HG03521 (cell line): ENCODE results near the gene ASPSCR1.
A peak's percentile ranks its signal among the peaks of the same experiment; 100 is the strongest.

ENCODE experiments used
- ATAC-seq: cut with Tn5 transposase; IDR thresholded peaks from one replicate; pipeline ENCODE4 v1.9.1; 2021; ENCODE audit warnings: mild to moderate bottlenecking, moderate library complexity; ENCODE audit not compliant: unreplicated experiment

The ASPSCR1 gene

GRCh38 chr17:82051776-82052637 is 74.6 kb downstream of the ASPSCR1 start, which contains the start of the genes GPS1 and RFNG:
Gene GPS1 (plus strand): TSS chr17:82051898. CDS start chr17:82051932, 34 bp downstream.
Gene RFNG (minus strand): TSS chr17:82051811. CDS start chr17:82051766, 45 bp downstream.
- peak; percentile 65 for ATAC-seq

DNA sequence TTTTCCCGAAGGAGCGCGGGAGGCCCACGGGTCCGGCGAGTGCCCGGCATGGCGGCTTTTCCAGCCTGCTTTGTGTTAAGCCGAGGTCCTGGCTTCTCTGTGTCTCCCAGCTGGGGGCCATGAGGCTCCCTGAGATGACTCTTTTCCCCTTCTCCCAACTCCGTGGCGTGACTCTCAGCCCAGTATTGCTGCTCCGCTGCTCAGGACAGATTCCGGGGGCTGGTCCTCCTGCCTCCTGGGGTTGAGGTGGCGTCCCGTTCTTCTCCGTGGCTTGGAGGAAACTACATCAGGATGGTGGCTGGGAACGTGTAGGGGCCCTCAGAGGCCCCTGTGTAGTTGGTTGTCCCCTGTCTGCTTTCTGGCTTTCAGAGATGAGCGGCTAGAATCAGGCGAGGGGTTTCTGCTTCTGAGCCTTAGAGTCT is 75.2 kb downstream of the ASPSCR1 start:
- ATAC-seq, result no peak

GRCh38 chr17:82053130-82053529 is 75.7 kb downstream of the ASPSCR1 start:
- no peak for ATAC-seq

DNA sequence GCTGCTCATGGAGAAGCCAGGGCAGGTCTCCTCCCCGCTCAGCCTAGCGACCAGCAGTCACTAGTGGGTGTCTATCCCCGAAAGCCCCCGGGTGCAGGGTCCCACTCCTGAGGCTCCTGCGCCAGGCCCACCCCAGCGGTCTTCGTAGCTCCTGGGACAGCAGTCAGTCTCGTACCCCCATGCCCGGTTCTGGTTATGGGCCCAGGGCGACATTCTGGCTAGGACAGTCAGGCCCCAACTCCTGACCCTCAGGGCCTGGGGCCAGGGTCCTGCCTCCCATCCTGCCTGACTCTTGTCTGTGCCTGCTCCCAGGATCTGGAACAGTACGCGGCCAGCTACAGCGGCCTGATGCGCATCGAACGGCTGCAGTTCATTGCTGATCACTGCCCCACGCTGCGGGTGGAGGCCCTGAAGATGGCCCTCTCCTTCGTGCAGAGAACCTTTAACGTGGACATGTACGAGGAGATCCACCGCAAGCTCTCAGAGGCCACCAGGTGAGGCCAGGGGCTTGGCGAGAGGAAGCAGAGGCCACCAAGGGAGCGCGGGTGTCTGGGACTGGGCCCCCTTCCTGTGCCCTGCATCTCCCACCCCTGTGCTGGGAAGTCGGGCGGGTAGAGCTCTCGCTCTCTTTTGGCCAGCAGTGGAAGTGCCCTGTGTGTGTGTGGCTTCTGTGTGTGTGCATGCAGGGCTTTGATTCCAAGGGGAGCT is 76.3 kb downstream of the ASPSCR1 start:
- no peak for ATAC-seq

DNA sequence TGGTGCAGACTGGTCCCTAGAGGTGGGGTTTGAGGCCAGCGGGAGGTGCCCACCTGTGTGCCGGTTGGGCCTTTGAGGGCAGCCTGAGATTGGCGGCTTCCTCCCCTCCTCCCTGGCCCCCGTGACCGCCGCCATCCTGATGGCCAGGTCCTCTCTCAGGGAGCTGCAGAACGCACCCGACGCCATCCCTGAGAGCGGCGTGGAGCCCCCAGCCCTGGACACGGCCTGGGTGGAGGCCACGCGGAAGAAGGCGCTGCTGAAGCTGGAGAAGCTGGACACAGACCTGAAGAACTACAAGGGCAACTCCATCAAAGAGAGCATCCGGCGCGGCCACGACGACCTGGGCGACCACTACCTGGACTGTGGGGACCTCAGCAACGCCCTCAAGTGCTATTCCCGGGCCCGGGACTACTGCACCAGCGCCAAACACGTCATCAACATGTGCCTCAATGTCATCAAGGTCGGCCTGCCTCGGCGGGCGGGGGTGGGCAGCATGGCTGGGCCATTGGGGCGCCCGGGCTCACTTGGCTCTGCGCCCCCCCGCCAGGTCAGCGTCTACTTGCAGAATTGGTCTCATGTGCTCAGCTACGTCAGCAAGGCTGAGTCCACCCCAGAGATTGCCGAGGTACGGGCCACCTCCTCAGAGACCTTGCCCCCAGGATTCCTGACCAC is 77.1 kb downstream of the ASPSCR1 start:
- ATAC-seq, result no peak

DNA sequence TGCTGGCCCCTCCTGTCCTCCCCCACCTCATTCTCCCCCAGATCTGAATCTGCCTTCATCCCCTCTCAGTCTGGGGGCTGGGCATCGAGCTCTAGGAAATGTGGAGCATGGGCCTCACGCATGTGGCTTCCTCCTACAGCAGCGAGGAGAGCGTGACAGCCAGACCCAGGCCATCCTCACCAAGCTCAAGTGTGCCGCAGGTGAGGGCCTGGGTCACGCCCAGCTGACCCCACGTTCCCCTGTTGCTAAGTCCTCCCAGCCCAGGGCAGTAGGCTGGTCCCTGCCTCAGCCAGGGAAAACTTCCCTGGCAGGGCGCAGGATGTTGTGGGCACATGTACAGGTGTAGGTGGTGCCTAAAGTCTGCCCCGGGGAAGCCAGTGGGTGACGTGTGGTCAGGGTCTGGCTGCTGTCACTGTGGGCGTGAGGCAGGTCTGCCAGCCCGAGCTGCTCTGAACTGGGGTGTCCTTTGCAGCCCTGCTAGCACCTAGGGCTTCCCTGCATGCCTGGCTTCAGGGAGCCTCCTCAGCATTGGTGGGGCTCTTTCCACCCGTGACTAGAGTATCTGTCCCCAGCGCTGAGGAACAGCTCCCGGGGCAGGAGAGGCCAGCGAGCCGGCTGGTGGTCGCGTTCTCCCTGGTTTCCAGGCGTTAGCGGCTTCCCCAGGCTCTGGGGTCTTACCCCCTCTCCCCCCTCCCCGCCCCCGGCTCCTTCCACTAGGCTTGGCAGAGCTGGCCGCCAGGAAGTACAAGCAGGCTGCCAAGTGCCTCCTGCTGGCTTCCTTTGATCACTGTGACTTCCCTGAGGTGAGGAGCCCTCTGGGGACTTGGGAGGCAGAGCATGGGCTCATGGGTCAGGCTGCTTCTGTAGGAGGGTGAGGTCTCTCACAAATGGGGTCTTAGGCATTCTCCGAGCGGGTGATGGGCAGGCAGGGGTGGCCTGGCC is 77.9 kb downstream of the ASPSCR1 start:
- ATAC-seq, result no peak

DNA sequence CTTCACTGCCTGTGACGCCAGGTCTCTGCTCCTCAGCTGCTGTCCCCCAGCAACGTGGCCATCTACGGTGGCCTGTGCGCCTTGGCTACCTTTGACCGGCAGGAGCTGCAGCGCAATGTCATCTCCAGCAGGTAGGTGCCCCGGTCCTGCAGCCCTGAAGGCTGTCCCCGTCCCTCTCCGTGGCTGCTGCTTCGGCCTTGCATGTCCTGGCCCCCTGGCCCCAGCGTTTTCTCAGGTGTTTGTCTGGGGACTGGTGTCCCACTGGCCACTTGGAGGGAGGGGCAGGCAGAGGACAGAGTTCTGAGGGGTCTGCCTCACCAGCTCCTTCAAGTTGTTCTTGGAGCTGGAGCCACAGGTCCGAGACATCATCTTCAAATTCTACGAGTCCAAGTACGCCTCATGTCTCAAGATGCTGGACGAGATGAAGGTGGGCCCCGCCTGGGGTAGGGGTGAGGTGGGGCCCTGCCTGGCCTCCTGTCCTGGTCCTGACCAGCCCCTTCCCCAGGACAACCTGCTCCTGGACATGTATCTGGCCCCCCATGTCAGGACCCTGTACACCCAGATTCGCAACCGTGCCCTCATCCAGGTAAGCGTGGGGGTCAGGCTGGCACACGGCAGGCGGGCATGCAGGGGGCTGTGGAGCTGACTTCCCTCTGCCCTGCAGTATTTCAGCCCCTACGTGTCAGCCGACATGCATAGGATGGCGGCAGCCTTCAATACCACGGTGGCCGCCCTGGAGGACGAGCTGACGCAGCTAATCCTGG is 78.7 kb downstream of the ASPSCR1 start:
- ATAC-seq, result no peak

DNA sequence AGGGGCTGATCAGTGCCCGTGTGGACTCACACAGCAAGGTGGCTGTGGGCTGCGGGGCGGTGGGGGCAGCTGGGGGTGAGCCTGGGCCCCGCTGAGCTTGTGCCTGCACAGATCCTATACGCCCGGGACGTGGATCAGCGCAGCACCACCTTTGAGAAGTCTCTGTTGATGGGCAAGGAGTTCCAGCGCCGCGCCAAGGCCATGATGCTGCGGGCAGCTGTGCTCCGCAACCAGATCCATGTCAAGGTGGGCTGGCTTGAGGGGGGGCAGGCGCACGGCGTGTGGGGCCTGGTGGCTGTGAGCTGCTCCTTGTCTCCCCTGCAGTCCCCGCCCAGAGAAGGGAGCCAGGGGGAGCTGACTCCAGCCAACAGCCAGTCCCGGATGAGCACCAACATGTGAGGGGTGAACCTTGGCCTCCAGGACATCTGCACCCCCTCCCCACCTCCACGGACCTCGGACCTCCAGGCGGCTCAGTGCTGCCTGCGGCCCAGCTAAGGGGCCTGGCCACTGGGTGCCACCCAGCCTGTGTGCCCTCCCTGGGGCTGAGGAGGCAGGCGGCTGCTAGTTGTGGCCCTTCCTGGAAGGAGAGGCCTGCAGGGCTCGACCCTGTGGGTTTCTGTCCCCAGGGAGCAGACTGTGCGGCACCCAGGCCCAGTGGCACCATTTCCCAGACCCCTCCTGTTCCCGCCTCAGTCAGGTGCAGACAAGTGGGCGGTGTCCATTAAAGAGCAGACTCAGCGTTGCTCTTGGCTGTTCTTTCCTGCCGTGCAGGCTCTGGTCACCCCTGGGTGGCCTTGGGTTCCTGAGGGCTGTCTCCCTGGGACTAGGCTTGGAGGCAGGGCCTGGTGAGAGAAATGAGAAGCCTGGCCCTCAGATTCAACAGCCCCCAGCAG is 79.5 kb downstream of the ASPSCR1 start:
- no peak for ATAC-seq

GRCh38 chr17:82058230-82058854 is 80.9 kb downstream of the ASPSCR1 start:
- no peak for ATAC-seq

GRCh38 chr17:82058855-82059249 is 81.4 kb downstream of the ASPSCR1 start:
- ATAC-seq, result no peak

GRCh38 chr17:82059272-82060000 is 82.0 kb downstream of the ASPSCR1 start:
- ATAC-seq, result no peak

DNA sequence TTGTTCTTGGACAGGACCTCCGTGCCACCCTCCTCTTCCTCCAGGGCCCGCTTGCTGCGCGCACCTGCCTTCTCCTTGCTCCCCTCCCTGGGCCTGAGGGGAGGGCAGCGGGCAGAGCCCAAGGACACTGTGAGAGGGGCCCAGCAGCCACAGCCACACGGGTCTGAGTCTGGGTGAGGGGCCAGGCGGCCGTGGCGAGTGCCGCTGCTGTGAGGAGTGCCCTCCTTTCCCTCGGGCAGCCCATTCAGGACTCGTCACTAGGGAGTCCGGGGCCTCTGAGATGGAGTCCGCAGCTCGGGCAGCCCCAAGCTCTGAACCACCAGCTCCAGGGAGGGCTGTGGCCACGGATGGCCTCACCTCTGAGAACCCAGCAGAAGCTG is 82.6 kb downstream of the ASPSCR1 start:
- ATAC-seq, result no peak

GRCh38 chr17:82060614-82061013 is 83.2 kb downstream of the ASPSCR1 start:
- no peak for ATAC-seq

- no peak for ATAC-seq
These were observed 83.9 kb downstream of the ASPSCR1 start for GRCh38 chr17:82061047-82061925.

GRCh38 chr17:82062076-82062983 is 84.9 kb downstream of the ASPSCR1 start:
- ATAC-seq, result no peak

- ATAC-seq, result no peak
These were observed 85.5 kb downstream of the ASPSCR1 start for GRCh38 chr17:82062984-82063368.
